ENCODE measurements around the gene EPB41L4A.

Gene EPB41L4A

GRCh38 chr5:112349371-112349770 is 69.7 kb downstream of the EPB41L4A start:
- Histone ChIP-seq H3K4me1 (ENCODE audit: insufficient read depth, low read length) (no peaks in the 10 kb centered on the region), H3K27ac (ENCODE audit: low read depth, low read length) (no peak overlapping the region), H3K27me3 (ENCODE audit: control insufficient read depth in 1 of 2, insufficient read depth in 2 of 2, low read length in 2 of 2) (no peaks in the 10 kb centered on the region), H3K4me3 (ENCODE audit: low read depth in 1 of 2, low read length in 2 of 2) (no peak overlapping the region), H3K9ac (ENCODE audit: low read length) (no peak overlapping the region), H3K9me3 (ENCODE audit: low read length) (no peaks in the 10 kb centered on the region), H3K36me3 (ENCODE audit: insufficient read depth, low read length) (no peaks in the 10 kb centered on the region)

GRCh38 chr5:112348915-112349314 is 70.2 kb downstream of the EPB41L4A start:
- Histone ChIP-seq H3K27ac (ENCODE audit: low read depth, low read length) (no peak overlapping the region), H3K4me1 (ENCODE audit: insufficient read depth, low read length) (no peaks in the 10 kb centered on the region)

GRCh38 chr5:112348387-112348786 is 70.7 kb downstream of the EPB41L4A start:
- Histone ChIP-seq H3K27ac (ENCODE audit: low read depth, low read length) (no peak overlapping the region), H3K9ac (ENCODE audit: low read length) (no peak overlapping the region), H3K9me3 (ENCODE audit: low read length) (no peaks in the 10 kb centered on the region), H3K27me3 (ENCODE audit: control insufficient read depth in 1 of 2, insufficient read depth in 2 of 2, low read length in 2 of 2) (no peaks in the 10 kb centered on the region), H3K36me3 (ENCODE audit: insufficient read depth, low read length) (no peaks in the 10 kb centered on the region), H3K4me3 (ENCODE audit: low read depth in 1 of 2, low read length in 2 of 2) (no peak overlapping the region), H3K4me1 (ENCODE audit: insufficient read depth, low read length) (no peaks in the 10 kb centered on the region)

More at GRCh38 chr5:112348915-112349314, 70.2 kb downstream of the EPB41L4A start:
- Histone ChIP-seq H3K36me3 (ENCODE audit: insufficient read depth, low read length) (no peaks in the 10 kb centered on the region), H3K9ac (ENCODE audit: low read length) (no peak overlapping the region), H3K9me3 (ENCODE audit: low read length) (no peaks in the 10 kb centered on the region), H3K27me3 (ENCODE audit: control insufficient read depth in 1 of 2, insufficient read depth in 2 of 2, low read length in 2 of 2) (no peaks in the 10 kb centered on the region), H3K4me3 (ENCODE audit: low read depth in 1 of 2, low read length in 2 of 2) (no peak overlapping the region)

- Histone ChIP-seq H3K4me3 (ENCODE audit: low read depth in 1 of 2, low read length in 2 of 2) (no peak overlapping the region), H3K27ac (ENCODE audit: low read depth, low read length) (no peak overlapping the region), H3K9ac (ENCODE audit: low read length) (no peak overlapping the region), H3K9me3 (ENCODE audit: low read length) (no peaks in the 10 kb centered on the region), H3K4me1 (ENCODE audit: insufficient read depth, low read length) (no peaks in the 10 kb centered on the region), H3K36me3 (ENCODE audit: insufficient read depth, low read length) (no peaks in the 10 kb centered on the region), H3K27me3 (ENCODE audit: control insufficient read depth in 1 of 2, insufficient read depth in 2 of 2, low read length in 2 of 2) (no peaks in the 10 kb centered on the region)
Observed at GRCh38 chr5:112346411-112347044, 72.5 kb downstream of the EPB41L4A start.

- no peak overlapping the region for H3K27ac ChIP-seq (ENCODE audit: low read depth, low read length)
- no peak overlapping the region for H3K9ac ChIP-seq (ENCODE audit: low read length)
- H3K36me3 ChIP-seq (ENCODE audit: insufficient read depth, low read length), result no peaks in the 10 kb centered on the region
- H3K4me1 ChIP-seq (ENCODE audit: insufficient read depth, low read length), result no peaks in the 10 kb centered on the region
- H3K27me3 ChIP-seq (ENCODE audit: control insufficient read depth in 1 of 2, insufficient read depth in 2 of 2, low read length in 2 of 2), result no peaks in the 10 kb centered on the region
- H3K9me3 ChIP-seq (ENCODE audit: low read length), result no peaks in the 10 kb centered on the region
- no peak overlapping the region for H3K4me3 ChIP-seq (ENCODE audit: low read depth in 1 of 2, low read length in 2 of 2)
Observed at GRCh38 chr5:112344540-112344939, 74.5 kb downstream of the EPB41L4A start.

- Histone ChIP-seq H3K4me1 (ENCODE audit: insufficient read depth, low read length) (no peaks in the 10 kb centered on the region), H3K4me3 (ENCODE audit: low read depth in 1 of 2, low read length in 2 of 2) (no peak overlapping the region), H3K27ac (ENCODE audit: low read depth, low read length) (no peak overlapping the region), H3K27me3 (ENCODE audit: control insufficient read depth in 1 of 2, insufficient read depth in 2 of 2, low read length in 2 of 2) (no peaks in the 10 kb centered on the region), H3K9me3 (ENCODE audit: low read length) (no peaks in the 10 kb centered on the region), H3K9ac (ENCODE audit: low read length) (no peak overlapping the region), H3K36me3 (ENCODE audit: insufficient read depth, low read length) (no peaks in the 10 kb centered on the region)
Observed at GRCh38 chr5:112342389-112342788, 76.7 kb downstream of the EPB41L4A start.

GRCh38 chr5:112339761-112340160 is 79.3 kb downstream of the EPB41L4A start:
- Histone ChIP-seq H3K36me3 (ENCODE audit: insufficient read depth, low read length) (no peaks in the 10 kb centered on the region), H3K27ac (ENCODE audit: low read depth, low read length) (no peak overlapping the region), H3K27me3 (ENCODE audit: control insufficient read depth in 1 of 2, insufficient read depth in 2 of 2, low read length in 2 of 2) (no peaks in the 10 kb centered on the region), H3K9me3 (ENCODE audit: low read length) (no peaks in the 10 kb centered on the region), H3K4me1 (ENCODE audit: insufficient read depth, low read length) (no peaks in the 10 kb centered on the region), H3K4me3 (ENCODE audit: low read depth in 1 of 2, low read length in 2 of 2) (no peak overlapping the region), H3K9ac (ENCODE audit: low read length) (no peak overlapping the region)

- no peak overlapping the region for H3K4me3 ChIP-seq (ENCODE audit: low read depth in 1 of 2, low read length in 2 of 2)
- no peaks in the 10 kb centered on the region for H3K36me3 ChIP-seq (ENCODE audit: insufficient read depth, low read length)
- no peaks in the 10 kb centered on the region for H3K27me3 ChIP-seq (ENCODE audit: control insufficient read depth in 1 of 2, insufficient read depth in 2 of 2, low read length in 2 of 2)
- H3K9me3 ChIP-seq (ENCODE audit: low read length), result no peaks in the 10 kb centered on the region
- H3K4me1 ChIP-seq (ENCODE audit: insufficient read depth, low read length), result no peaks in the 10 kb centered on the region
- no peak overlapping the region for H3K9ac ChIP-seq (ENCODE audit: low read length)
- H3K27ac ChIP-seq (ENCODE audit: low read depth, low read length), result no peak overlapping the region
Observed at GRCh38 chr5:112338681-112339337, 80.3 kb downstream of the EPB41L4A start.

- Histone ChIP-seq H3K9ac (ENCODE audit: low read length) (no peak overlapping the region), H3K27ac (ENCODE audit: low read depth, low read length) (no peak overlapping the region), H3K9me3 (ENCODE audit: low read length) (no peaks in the 10 kb centered on the region), H3K4me1 (ENCODE audit: insufficient read depth, low read length) (no peaks in the 10 kb centered on the region), H3K4me3 (ENCODE audit: low read depth in 1 of 2, low read length in 2 of 2) (no peak overlapping the region), H3K36me3 (ENCODE audit: insufficient read depth, low read length) (no peaks in the 10 kb centered on the region), H3K27me3 (ENCODE audit: control insufficient read depth in 1 of 2, insufficient read depth in 2 of 2, low read length in 2 of 2) (no peaks in the 10 kb centered on the region)
Observed at GRCh38 chr5:112333331-112333781, 85.7 kb downstream of the EPB41L4A start.

- H3K4me3 ChIP-seq (ENCODE audit: low read depth in 1 of 2, low read length in 2 of 2), result no peak overlapping the region
- no peaks in the 10 kb centered on the region for H3K36me3 ChIP-seq (ENCODE audit: insufficient read depth, low read length)
- H3K9ac ChIP-seq (ENCODE audit: low read length), result no peak overlapping the region
- no peak overlapping the region for H3K27ac ChIP-seq (ENCODE audit: low read depth, low read length)
- H3K9me3 ChIP-seq (ENCODE audit: low read length), result no peaks in the 10 kb centered on the region
- no peaks in the 10 kb centered on the region for H3K4me1 ChIP-seq (ENCODE audit: insufficient read depth, low read length)
- no peaks in the 10 kb centered on the region for H3K27me3 ChIP-seq (ENCODE audit: control insufficient read depth in 1 of 2, insufficient read depth in 2 of 2, low read length in 2 of 2)
Observed at GRCh38 chr5:112331892-112332291, 87.2 kb downstream of the EPB41L4A start.

GRCh38 chr5:112329419-112330090 is 89.5 kb downstream of the EPB41L4A start:
- Histone ChIP-seq H3K27ac (ENCODE audit: low read depth, low read length) (no peak overlapping the region), H3K9ac (ENCODE audit: low read length) (no peak overlapping the region), H3K36me3 (ENCODE audit: insufficient read depth, low read length) (no peaks in the 10 kb centered on the region)

More at GRCh38 chr5:112329419-112330090, 89.5 kb downstream of the EPB41L4A start:
- no peak overlapping the region for H3K4me3 ChIP-seq (ENCODE audit: low read depth in 1 of 2, low read length in 2 of 2)
- no peaks in the 10 kb centered on the region for H3K9me3 ChIP-seq (ENCODE audit: low read length)
- no peaks in the 10 kb centered on the region for H3K27me3 ChIP-seq (ENCODE audit: control insufficient read depth in 1 of 2, insufficient read depth in 2 of 2, low read length in 2 of 2)
- no peaks in the 10 kb centered on the region for H3K4me1 ChIP-seq (ENCODE audit: insufficient read depth, low read length)

All from muscle layer of colon (tissue), 2 donors.